ENCODE data around the gene RPL37.
"Not testable (repeated sequence)": the region's sequence is repeated elsewhere in the genome, so short reads cannot be mapped to it uniquely, and the experiment has no call there.

Gene RPL37

GRCh38 chr5:40833712-40834229 is 1.3 kb downstream of the RPL37 start:
- DNase-seq, result no peak

- no peak for DNase-seq
Measured at GRCh38 chr5:40832345-40832744, 2.7 kb downstream of the RPL37 start.

- DNase-seq, result no peak
Measured at GRCh38 chr5:40831346-40832210, 3.4 kb downstream of the RPL37 start.

- no peak for DNase-seq
Measured at GRCh38 chr5:40829748-40830533, 5.1 kb downstream of the RPL37 start.

- no peak for DNase-seq
Measured at GRCh38 chr5:40828690-40829661, 6.0 kb downstream of the RPL37 start.

DNA sequence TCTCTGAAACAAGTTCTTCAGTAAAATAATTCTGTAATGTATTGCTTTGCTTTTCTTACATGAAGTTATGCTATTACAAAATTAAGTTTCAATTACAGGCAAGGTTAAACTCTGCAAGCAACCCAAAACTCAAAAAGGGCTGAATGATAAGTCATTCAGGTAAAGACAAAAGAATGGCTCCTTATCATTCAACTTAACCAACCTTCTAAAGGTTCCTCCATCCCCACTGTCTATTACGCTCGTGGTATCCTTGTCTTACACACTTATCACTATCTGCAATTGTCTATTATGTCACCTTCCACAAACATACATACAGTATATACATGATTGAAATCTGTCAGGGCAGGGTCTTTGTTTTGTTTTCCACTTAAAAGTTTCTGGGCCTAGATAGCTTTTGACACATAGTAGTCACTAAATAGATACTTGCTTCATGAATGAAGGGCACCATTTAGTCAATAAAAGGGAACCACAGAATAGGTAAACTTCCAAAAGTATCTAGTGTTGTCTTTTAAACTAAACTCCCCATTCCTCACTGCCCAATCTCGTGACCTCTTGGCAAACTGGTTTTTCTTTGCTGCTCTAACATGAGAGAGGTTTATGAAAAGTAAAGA is 6.9 kb downstream of the RPL37 start:
- no peak for DNase-seq

GRCh38 chr5:40827188-40827977 is 7.6 kb downstream of the RPL37 start:
- no peak for DNase-seq

GRCh38 chr5:40826489-40827187 is 8.4 kb downstream of the RPL37 start:
- no peak for DNase-seq

DNA sequence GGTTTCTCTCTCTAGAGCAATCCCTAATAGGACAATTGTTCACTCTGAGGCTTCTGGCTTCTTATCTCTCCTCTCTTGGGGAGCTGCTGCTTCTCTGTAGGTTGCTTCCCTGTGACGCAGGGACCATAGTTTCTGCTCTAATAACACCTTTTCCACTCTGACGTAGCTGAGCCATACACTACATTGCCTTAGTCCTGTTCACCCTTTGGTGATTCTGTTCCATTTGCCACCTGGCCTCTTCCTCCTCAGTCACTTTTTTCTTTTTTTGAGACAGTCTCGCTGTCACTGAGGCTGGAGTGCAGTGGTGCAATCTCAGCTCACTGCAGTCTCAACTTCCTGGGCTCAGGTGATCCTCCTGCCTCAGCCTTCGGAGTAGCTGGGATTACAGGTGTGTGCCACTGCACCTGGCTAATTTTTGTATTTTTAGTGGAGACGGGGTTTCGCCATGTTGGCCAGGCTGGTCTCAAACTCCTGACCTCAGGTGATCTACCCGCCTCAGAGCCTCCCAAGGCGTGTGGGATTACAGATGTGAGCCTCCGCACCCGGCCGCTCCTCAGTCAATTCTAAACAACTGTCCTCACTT is 9.5 kb downstream of the RPL37 start:
- DNase-seq, result not testable (repeated sequence)

DNA sequence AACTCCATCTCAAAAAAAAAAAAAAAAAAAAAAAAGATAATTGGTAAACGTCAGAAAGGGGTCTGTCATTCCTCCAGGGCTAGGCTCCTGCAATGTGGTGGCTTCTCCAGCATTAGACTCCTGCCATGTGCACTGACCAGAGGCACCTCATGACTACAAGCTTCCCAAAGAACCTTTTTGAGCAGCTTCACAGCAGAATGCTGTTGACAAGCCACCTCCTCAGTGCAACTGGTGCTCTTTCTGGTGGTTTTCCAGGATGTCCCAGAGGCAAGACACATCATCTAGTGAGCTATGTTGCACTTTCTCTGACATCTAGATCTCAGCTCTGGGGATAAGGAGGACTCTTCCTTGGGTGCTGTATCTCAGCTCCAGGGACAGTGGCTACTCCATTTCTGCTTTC is 11.6 kb downstream of the RPL37 start:
- DNase-seq, result no peak

GRCh38 chr5:40813698-40814281 is 21.2 kb downstream of the RPL37 start:
- DNase-seq, result no peak

DNA sequence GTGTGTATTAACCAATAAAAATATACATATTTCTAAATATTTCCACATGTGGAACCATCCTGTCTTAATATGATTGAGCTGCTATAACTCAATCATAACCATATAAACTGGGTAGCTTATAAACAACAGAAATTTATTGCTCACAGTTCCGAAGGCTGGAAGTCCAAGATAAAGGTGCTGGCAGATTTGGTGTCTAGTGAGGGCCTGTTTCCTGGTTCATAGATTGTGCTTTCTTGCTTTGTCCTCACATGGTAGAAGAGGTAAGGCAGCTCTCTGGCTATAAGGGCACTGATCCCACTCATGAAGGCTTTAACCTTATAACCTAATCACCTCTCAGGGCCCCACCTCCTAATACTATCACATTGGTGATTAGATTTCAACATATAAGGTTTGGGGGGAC is 22.9 kb downstream of the RPL37 start:
- DNase-seq, result no peak

- DNase-seq, result no peak
Measured at GRCh38 chr5:40801771-40802562, 33.1 kb downstream of the RPL37 start.

DNA sequence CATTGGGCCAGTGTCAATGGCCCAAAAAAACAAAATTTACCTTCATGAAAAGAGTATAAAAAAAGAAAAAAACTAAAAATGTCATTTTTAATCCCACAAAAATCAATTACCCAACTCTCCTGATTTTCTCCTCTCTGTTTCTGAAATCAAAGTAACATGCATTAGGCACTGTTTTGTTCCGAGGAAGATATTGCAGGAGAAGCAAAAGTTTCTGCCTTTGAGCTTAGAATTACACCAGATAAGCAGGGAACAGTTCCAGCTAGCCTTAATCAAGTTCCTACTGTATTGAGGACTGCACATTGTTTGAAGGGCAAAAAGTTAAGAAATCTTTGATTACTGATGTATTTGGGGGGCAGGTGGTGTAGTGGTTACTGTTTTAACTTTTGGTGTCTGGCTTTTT is 35.8 kb downstream of the RPL37 start:
- no peak for DNase-seq

DNA sequence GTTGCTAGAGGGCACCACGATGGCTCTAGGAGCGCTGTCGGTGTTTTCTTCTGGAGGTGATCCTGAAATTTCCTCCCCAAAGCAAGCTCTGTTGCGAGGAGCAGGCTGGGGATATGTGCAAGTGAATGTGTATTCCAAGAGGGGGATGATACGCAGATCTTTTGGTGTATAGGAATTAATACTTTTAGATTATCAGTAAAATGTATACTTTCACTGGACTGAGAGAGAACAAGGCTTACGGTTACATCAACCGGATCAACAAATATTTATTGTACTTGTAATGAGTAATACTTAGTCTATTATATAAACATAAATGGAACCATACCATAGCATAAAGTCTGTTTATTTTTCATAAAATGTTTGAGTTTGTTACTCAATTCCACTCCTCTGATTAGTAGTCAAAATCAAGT is 36.2 kb downstream of the RPL37 start:
- DNase-seq, result no peak

DNA sequence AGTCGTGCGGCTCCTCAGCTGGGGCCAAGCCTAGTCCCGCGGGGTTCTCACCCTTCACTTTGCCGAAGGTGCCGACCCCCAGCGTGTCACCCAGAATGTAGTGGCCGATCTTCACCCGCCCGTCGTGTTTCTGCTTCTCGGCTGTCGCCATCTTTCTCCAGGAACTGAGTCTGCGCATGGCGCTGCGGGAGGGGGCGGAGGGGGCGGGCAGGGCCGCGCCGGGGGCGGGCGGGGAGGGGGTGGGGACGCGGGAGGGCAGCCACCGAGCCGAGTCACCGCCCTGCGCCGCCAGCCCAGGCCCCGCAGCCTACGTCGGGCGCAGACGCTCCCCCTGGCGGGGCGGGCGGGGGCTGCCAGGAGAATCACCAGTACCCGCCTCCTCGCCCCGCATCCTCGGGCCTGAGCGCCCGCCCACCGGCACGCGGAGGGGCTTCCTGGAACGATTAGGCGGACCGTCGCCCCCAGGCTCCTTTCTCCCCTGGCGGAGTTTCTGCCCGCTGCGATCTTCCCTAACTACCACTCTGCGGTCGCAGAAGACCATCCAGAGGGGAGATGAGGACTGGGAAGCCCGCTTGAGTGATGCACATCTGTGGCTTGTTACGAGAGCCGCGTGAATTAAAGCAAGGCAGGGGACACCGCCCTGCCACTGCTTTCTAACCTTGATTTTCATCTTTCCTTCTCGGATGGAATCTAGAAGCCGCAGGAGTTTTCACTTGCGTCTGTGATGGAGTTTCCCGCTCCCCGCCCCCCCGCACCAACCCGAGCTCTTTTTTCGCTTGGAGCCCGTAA is 36.8 kb downstream of the RPL37 start, which contains the start of gene PRKAA1:
PRKAA1 (minus strand) TSS at position 363 of the 789 bp plus-strand sequence; CDS start at position 178, 185 bp downstream.
- peak; percentile 93 for DNase-seq

DNA sequence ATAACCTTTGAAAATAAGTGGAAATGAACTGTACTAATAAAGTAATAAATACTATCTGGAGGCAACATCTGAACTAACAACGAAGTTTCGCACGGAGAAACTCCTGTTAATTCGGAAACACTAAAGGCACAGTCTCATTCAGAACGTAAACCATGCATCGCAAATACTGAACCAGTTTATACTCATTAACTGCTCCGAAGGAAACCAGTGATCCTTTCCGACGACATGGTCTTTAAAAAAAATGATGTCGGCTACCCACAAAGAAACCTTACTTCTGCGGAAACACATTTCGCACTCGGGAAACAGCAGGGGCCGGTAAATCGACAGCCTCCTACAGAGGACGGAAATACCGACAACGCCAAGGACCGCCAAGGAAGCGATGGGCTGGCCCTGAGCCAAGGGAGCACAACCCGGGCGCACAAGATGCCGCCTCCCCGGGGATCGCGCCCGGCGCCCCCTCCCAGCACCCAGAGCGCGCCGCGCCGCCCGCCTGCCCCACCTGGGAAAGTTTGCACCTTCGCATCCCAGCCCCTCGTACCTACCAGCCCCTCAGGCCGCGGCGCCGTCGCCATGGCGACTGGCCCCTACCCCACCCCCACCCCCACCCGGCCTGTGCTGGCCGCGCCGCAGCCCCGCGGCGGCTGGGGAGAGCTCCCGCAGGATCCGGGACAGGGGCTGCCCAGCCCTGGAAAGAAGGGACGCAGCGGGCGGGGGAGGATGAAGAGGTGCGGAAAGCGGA is 37.6 kb downstream of the RPL37 start:
- peak; percentile 84 for DNase-seq

All from CD4-positive, alpha-beta T cell treated with Interleukin-6 for 4 hours (primary cell).